COLO829 (cell line): ENCODE measurements around the gene AP2M1.
"Not testable (repeated sequence)": the region's sequence is repeated elsewhere in the genome, so short reads cannot be mapped to it uniquely, and the experiment has no call there.

Source experiments
- DNase-seq: peaks from one replicate; pipeline ENCODE4 v3.0.0; 2012; ENCODE audit warnings: low spot score

The AP2M1 gene

DNA sequence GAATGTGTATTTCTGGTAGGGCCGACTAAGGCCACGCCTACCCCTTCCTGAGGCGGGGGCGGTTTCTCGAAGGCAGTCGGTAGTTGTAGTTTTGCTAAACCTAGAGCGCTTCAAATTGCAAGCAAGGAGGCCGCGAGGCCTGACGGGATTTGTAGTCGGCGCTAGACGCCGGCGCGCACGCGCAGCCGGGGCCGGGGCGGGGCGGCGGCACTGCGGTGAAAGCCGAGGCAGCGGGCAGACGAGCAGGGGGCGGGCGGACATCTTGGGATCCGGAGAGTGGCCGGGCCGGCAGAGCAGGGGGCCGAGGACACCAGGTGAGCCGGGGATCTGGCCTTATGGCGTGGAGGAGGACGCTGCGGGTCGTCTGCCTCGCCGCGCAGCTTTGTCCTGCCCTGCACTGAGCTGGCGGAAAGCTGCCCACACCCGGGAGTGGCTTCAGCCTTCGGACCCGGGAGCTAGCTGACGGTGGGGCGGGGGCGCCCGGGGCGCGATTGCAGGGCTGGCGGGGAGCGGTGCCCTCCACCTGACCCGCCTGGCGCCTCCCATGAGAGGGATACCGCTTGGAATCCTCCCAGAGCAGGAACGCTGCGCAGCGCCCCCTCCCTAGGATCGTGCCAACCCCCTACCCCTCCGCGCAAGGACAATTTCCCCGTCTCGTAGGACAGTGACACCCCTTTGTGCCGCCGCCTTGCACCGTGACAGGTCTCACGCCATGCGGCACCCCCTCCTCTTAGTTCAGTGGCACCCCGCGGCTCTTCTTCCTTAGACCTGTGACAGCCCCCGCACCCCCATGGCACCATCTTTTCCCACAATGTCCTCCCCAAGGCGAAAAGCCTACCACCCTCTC, at the start of gene AP2M1:
AP2M1 (plus strand) TSS at position 210 of the 847 bp plus-strand sequence. CDS start 2,139 bp downstream, outside the sequence.
- DNase-seq, result peak; percentile 100

DNA sequence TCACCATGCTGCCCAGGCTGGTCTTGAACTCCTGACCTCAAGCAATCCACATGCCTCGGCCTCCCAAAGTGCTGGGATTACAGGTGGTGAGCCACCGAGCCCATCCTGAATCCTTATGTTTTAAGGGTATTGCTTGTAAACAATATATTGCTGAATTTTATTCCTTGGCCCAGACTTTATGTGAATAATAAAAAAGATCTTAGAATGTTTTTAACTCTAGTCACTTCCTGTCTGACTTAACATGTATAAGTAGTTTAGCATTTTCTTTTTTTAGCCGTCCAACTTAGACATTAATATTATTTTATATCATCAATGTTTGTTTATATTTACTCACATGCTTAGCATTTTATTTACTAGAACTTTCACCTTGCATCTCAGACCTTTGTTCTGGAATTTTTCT, 48.6 kb upstream of the AP2M1 start:
- DNase-seq, result no peak

DNA sequence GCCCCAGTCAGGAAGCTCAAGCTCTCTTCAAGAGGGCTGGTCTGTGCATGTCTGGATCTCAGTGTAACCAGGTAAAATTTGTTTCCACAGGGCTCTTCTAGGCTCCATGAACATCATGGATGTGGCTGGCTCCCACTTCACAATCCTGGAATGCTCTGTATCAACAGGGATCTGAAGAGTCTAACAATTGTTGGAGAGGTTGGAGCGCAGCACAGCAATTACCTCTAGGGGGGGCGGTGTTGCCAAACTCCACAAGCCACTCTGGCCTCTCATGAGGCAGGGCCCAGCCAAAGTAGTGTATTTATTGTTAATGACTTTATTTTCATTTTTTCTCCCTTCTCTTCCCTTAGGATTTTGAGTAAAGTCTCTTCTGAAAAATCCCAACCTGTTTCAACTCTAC, 45.6 kb upstream of the AP2M1 start:
- no peak for DNase-seq

DNA sequence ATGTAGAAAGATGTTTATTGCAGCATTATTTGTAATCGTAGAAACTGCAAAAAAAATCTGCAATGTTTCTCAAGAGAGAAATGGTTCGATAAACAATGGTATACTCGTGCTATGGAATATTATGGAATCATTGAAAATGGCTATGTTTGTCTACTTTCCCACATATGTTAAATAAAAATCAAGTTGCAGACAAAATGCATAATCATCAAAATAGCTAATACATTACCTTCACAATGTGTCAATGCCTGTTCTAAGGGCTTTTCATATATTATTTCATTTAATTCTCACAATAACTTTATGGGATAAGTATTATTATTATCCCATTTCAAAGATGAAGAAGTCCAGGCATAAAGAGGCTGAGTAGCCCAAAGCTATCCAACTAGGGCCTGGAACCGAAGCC, 41.7 kb upstream of the AP2M1 start:
- DNase-seq, result no peak

DNA sequence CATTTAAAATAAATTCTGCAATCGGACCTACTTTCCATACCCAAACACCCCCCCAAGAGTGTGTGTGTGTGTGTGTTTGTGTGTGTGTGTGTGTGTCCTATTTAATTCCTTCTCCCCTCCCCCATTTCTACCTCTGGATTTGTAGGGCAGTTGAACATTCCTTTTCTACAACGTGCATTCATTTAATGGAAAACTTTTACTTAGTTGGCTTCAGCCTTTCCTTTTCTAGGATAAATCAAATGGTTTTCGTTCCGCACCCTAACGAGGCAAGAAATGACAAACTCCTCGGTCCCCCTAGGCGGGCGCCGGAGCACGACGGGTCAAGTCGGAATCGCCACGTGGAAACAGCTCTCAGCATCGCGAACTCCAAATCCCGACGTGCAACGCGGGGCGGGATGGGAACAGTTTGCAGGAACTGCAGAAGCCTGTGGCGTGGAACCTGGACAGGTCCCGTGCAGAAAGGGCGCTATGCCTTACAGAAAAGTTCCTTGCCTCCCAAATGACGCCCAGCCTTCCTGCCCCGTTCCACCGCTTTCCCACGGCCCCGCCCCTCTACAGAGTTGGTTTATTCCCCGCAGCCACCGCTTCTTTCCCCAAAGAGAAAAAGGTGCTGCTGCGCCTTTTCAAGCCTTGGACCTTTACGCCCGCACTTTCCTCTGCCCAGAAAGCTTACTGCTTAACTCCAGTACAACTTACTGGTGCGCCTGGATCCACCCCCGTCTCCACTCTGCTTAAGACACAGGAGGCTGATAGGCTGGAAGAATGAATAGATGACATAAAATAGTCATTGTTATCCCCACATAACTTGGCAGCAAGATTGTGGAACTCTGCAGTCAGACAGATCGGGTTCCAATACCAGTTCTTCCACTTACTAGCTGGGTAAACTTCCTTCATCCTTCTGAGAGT, 40.6 kb upstream of the AP2M1 start:
- peak; percentile 85 for DNase-seq

DNA sequence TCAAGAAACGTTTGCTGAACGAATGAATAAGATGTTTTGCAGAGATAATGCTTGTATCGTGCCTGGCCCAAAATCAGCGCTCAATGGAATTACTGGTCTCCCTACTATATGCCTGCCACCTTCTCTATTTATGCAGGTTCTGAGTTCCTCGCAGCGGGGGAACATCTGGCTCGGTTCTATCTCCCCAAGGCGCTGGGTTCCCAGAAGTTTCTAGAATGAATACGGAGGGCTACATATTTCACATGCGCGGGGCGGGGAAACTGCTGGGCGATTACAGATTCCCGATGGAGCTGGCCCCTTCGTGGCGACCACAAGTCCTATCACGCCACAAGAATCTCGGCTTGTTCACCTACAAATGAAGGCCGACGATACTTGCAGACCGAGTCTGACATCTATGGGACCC, 39.9 kb upstream of the AP2M1 start:
- no peak for DNase-seq

DNA sequence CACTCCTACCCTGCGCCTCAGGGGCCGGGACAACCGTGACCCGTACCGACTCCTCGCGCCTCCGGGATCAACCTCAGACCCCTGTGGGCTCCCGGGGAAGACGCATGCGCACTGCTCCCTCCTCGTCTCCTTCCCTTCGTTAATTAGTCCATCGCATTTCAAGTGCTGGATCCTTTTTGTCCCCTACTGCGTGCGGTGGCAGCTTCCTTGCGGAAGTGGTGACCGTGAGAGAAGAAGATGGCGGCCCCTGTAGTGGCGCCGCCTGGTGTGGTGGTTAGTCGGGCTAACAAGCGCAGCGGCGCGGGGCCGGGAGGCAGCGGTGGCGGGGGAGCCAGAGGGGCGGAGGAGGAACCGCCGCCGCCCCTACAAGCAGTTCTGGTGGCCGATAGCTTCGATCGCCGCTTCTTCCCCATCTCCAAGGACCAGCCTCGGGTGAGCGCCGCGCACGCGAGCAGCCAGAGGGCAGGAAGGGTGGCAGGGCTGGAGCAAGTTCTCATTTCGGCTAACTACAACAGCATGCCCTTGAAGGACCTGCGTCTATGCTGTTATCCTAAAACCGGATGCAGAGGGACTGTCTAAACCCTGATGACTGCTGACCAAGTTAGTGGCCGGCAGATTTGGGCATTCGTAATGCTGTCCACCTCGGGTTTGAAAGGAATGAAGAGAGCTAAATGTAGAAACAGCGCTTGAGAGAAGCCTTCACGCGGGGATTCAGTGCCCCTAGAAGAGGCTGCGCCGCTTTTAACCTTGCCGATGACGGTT, 39.3 kb upstream of the AP2M1 start, which contains the start of gene EIF2B5:
EIF2B5 (plus strand) TSS at position 210 of the 762 bp plus-strand sequence; CDS start at position 238, 28 bp downstream.
- peak; percentile 95 for DNase-seq

DNA sequence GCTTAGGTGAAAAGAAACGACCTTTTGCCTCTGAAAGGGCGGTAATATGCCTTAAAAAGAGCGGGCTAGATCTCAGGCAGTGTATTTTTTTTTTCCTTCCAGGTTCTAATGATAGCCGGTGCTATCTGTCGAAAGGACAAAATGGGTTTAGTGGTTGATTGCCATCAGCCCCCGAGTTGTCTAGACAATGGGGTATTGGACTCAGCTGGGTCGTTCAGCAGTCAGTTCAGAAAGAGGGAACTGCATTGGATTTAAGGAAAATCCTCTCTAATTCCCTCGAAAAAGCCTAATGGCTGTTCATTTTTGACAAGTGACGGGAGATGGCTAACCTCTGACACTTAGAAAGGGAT, 38.8 kb upstream of the AP2M1 start:
- no peak for DNase-seq

DNA sequence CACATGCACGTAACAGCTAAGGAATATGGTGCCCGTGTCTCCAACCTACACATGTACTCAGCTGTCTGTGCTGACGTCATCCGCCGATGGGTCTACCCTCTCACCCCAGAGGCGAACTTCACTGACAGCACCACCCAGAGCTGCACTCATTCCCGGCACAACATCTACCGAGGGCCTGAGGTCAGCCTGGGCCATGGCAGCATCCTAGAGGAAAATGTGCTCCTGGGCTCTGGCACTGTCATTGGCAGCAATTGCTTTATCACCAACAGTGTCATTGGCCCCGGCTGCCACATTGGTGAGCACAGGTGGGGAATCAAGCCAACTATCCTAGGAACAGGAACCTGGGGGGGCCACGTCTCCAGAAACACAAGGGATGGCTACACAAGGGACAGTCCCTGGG, 34.2 kb upstream of the AP2M1 start:
- DNase-seq, result no peak

DNA sequence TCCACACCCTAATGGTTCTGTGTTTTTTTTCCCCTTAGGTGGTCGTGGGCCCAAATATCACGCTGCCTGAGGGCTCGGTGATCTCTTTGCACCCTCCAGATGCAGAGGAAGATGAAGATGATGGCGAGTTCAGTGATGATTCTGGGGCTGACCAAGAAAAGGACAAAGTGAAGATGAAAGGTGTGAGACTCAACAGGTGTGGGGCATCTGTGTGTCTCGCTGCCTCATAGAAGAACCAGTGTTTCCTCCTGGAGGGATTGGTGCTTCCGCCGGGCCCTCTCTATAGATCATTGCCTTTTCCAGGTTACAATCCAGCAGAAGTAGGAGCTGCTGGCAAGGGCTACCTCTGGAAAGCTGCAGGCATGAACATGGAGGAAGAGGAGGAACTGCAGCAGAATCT, 32.5 kb upstream of the AP2M1 start:
- no peak for DNase-seq

DNA sequence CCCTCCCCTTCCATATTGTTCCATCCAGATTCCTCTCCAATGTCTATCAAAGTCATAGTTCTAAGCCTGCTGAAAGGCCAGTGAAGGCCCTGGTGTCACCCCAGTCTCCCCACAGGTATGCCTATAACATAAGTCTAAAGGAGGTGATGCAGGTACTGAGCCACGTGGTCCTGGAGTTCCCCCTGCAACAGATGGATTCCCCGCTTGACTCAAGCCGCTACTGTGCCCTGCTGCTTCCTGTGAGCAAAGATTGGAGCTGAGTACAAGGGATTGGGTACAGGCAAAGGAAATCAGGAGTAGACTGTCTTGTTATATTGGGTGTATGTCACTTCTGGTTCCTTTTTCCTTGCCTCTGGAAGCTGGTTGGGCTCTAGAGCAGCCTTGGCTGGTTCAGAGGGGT, 31.3 kb upstream of the AP2M1 start:
- no peak for DNase-seq

DNA sequence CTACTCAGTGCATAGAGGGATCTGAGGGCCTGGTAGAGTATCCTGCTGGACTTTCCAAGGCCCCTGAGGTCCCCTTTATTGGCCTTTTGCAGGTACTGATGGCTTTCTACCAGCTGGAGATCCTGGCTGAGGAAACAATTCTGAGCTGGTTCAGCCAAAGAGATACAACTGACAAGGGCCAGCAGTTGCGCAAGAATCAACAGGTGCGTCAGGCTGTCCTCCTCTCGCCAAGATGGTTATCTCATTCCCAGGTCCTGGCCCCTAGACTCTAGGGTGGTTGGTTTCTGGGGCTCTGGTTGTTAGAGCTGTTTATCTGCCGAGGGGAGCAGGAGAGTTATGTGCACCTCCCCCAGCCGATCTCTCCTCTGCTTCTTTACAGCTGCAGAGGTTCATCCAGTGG, 30.1 kb upstream of the AP2M1 start:
- no peak for DNase-seq

DNA sequence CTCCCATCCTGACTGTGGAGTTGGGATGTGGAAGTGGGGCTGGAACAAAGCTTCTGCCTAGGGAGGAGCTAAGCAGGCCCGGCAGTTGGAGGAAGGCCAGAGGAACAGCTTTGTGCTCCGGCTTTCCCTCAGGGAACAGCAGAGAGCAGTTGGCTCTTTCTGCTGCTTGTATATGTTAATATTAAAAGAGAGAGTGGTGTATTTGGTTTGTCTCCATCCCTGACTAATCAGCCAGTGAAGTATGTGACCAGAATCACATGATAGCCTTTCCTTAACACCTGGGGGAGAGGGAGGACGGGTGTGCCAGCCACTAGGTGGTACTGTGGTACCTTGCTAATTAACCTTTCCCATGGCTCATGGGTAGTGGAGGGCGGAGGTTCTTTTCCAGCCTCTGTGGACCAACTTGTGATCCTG, 29.5 kb upstream of the AP2M1 start:
- DNase-seq, result peak; percentile 54

DNA sequence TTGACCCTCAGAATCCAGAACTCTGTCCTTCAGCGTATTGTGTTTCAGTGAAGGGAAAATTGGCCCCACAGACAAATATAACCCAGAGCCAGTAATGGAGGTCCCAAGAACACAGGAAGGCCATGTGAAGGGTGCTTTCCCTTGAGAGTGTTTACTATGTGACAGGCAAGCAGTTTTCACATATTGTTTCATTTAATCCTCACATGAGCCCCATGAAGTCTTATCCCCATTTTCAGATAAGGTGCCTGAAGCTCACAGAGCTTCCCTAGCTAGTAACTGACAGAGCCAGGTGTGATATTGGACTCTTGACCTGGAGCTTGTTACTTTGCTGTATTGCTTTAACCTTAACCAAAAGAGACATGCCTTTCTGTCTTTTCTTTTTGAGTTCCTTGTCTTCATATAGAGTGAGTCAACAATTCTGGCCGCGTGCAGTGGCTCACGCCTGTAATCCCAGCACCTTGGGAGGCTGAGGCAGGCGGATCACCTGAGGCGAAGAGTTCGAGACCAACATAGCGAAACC, 28.8 kb upstream of the AP2M1 start:
- no peak for DNase-seq

DNA sequence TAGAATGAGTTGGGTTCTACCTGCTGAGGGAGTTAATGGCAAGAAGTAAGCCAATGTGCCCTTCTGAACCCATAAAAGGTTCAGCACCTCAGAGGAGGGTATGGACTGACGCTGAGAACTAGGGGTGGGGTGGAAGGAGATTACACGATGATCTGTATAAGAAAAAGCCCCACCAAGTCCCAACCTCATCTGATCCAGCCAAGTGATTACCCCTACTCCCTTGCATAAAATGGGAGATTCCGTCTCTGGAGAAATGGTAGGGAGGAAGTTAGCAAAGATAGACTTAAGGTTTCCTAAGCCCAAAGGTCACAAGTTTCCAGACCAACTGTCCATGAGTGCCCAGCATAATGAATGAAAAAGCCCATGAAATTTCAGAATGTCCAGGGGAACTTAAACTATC, 26.6 kb upstream of the AP2M1 start:
- no peak for DNase-seq

DNA sequence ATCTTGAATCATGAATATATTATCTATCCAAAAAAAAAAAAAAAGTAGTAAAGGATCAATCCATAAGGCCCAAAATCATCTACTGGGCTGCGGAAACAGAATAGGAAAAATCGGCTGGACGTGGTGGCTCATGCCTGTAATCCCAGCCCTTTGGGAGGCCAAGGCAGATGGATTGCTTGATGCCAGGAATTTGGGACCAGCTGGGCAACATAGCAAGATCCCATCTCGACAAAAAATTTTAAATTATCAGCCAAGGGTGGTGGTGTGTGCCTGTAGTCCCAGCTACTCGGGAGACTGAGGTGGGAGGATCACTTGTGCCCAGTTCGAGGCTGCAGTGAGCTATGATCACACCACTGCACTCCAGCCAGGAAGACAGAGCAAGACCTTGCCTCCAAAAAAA, 25.5 kb upstream of the AP2M1 start:
- DNase-seq, result no peak

DNA sequence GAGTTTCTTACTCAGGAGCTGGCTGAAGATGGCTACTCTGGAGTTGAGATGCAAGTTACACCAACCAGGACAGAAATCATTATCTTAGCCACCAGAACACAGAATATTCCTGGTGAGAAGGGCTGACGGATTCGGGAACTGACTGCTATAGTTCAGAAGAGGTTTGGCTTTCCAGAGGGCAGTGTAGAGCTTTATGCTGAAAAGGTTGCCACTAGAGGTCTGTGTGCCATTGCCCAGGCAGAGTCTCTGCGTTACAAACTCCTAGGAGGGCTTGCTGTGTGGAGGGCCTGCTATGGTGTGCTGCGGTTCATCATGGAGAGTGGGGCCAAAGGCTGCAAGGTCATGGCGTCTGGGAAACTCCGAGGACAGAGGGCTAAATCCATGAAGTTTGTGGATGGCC, 24.9 kb upstream of the AP2M1 start:
- DNase-seq, result not testable (repeated sequence)

DNA sequence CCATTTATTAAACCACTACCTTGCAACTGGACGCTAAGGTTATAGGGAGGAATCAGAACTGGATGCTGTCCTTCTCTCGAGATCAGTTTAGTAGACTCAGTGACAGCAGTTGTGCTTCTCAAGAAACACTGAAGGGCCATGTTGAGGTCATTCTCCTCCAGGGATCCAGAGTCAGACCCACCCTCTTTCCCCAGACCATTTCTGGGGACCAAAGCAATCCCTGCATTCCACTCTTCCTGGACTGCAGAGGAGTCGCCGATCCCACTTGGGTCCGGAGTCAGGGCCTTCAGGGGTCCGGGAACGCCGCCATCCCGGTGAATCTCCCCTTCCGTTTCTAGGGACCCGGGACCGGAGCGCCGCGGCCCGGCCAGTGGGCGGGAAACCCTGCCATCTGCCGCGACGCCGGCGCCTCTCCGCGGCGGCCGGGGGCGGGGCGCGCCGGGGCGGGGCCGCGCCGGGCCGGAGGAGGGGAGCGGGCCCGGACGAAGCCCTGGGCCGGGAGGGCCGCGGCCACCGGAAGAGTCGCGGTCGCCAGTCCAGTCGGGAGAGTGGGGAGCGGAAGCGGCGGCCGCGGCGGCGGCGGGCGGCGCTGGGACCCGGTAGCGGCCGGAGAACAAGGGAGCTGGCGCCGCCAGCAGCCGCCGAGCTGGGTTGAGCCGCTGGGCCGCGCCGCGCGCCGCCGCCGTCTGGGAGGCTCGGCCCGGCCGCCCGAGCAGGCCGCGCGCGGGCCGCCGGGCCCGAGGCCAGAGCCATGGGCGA, 19.6 kb upstream of the AP2M1 start, which contains the start of gene DVL3:
DVL3 (plus strand) TSS at position 493 of the 759 bp plus-strand sequence; CDS start at position 752, 259 bp downstream.
- DNase-seq, result no peak

DNA sequence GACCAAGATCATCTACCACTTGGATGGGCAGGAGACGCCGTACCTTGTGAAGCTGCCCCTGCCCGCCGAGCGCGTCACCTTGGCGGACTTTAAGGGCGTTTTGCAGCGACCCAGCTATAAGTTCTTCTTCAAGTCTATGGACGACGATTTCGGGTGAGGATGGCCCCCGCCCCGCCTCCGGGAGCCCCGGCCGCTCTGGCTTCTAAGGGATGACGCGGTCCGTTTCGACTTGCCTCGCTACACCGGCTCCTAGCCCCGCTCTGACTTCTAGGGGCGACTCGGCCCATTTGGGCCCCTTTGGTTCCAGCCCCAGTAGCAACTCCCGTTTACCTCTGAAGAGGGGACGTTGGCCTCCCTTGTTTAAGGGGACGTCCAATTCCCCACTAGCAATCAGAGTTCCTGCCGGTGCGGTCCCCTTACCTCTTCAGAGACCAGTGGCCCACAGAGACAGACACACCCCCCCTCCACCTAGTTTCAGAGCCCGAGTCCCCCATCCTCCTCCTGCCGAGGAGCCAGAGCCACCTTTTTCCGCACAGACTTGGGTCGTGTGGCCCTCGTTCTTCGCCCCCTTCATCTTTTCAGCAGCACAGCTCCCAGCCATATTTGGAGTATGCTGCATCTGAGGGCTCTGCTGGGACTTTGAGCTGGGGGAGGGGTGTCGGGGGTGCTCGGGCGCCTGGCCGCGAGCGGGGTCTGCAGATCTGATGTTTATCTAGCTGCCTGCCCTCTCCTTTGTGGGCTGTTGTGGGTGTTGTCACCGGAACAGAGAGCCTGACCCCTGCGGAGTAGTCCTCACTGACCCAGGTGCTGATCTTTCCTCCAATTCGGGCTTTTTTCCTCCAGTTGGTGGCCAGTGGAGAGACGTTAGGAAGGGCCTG, 18.8 kb upstream of the AP2M1 start:
- no peak for DNase-seq

DNA sequence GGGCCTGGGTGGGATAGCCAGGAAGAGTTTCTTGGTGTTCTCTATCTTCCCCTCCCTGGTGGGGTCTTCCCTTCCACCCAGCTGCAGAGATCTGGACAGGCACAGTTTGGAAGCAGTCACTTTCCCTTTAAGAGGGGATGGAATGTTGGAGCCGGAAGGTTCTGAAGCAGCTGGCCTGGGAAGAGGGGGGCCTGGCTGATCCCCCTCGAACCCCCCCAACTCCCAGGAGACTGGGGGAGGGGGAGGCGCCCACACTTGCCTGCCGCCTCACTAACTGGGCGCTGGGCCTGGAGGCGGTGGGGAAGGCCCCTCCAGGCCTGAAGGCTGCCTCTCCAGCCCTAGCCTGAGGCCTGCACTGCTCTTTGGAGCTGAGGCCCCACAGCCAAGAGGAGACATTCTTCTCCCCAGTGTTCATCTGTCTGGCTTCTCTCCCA, 18.1 kb upstream of the AP2M1 start:
- DNase-seq, result peak; percentile 63
